ENCODE measurements around the gene RHEB. TPM values are rescaled to one million over a fixed set of nuclear protein-coding genes. Genes with fewer than 3 reads are reported as not detected.

The RHEB gene
- total RNA-seq, 1 experiment from 2014 or later = 135 TPM

DNA sequence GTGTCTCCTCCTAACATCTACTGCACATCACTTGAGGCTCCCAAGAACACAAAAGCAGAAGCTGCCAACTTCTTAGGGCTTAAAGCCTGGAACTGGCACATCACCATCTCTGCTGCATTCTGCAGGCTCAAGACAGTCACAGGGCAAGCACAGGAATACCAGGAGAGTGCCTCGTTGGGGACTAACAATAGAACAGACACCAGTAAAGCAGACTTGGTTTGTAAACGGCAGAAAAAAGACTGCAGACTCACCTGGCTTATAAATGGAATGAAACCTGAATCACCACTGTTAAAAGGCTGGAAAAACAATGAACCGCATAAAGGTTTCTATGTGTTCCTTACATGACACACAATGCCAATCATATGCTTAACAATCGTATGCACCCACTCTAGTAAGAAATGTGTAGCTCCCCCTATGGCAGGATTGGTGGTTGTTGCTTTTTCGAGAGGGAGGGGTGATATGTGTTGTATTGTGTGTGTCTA, 12.8 kb downstream of the RHEB start:
- ChIA-PET POLR2A (interaction anchor here (1.2 to 9.8 kb wide), 5 partner anchors 10 to 64 kb away, joined by 3 to 141 read pairs (median 21); partner anchors contain the start of gene RHEB), CTCF (interaction anchor here (1.8 to 2.1 kb wide), 2 partner anchors 10 to 23 kb away, joined by 5 to 6 read pairs; no protein-coding TSS in a partner anchor)
- intact Hi-C loops (cut with micrococcal nuclease) = no loop called here
- TF ChIP-seq, protein P1, sequence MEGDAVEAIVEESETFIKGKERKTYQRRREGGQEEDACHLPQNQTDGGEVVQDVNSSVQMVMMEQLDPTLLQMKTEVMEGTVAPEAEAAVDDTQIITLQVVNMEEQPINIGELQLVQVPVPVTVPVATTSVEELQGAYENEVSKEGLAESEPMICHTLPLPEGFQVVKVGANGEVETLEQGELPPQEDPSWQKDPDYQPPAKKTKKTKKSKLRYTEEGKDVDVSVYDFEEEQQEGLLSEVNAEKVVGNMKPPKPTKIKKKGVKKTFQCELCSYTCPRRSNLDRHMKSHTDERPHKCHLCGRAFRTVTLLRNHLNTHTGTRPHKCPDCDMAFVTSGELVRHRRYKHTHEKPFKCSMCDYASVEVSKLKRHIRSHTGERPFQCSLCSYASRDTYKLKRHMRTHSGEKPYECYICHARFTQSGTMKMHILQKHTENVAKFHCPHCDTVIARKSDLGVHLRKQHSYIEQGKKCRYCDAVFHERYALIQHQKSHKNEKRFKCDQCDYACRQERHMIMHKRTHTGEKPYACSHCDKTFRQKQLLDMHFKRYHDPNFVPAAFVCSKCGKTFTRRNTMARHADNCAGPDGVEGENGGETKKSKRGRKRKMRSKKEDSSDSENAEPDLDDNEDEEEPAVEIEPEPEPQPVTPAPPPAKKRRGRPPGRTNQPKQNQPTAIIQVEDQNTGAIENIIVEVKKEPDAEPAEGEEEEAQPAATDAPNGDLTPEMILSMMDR (IDR thresholded peaks at IDR 0.05; ENCODE audit: unreplicated experiment) = no peak
- peaks cover 7% of the 10 kb centered on the region for H3K36me3 Mint-ChIP-seq (ENCODE audit: insufficient read depth, unreplicated experiment)
- H3K9me3 Mint-ChIP-seq (ENCODE audit: unreplicated experiment) = no peaks in the 10 kb centered on the region
- no TSS peak for BruUV-seq (replicated peaks)
- no peak overlapping the region for H3K4me3 Mint-ChIP-seq (ENCODE audit: unreplicated experiment)
- H3K4me1 Mint-ChIP-seq (ENCODE audit: insufficient read depth, unreplicated experiment) = peaks cover 28% of the 10 kb centered on the region
- H3K27ac Mint-ChIP-seq (ENCODE audit: low read depth, unreplicated experiment) = peak overlapping the region; percentile 49
- DNase-seq (ENCODE audit: unreplicated experiment) = no peak
- H3K27me3 Mint-ChIP-seq (ENCODE audit: insufficient read depth, unreplicated experiment) = no peaks in the 10 kb centered on the region

DNA sequence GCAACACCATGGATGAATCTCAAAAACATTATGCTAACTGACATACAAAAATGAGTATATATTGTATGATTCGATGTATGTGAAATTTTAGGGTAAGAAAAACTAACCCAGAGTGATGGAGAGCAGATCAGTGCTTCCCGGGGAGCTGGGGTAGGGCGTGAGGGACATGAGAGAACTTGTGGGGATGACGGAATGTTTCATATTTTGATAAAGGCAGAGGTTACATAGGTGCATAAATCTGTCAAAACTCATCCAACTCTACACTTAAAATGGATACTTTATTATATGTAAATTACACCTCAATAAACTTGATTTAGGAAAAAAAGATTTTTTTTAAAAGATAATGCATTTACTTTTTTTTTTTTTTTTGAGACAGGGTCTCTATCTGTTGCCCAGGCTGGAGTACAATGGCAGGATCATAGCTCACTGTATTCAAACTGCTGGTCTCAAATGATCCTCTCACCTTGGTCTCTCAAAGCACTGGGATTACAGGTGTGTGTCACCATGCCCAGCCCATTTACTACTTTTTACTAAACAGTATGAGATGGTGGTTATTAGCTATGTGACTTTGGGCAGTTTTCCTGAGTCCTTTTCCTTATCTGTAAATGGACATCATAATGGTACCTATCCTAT, 13.7 kb downstream of the RHEB start:
- Mint-ChIP-seq H3K9me3 (ENCODE audit: unreplicated experiment) (no peaks in the 10 kb centered on the region), H3K27me3 (ENCODE audit: insufficient read depth, unreplicated experiment) (no peaks in the 10 kb centered on the region), H3K4me1 (ENCODE audit: insufficient read depth, unreplicated experiment) (peaks cover 27% of the 10 kb centered on the region), H3K27ac (ENCODE audit: low read depth, unreplicated experiment) (no peak overlapping the region), H3K4me3 (ENCODE audit: unreplicated experiment) (no peak overlapping the region), H3K36me3 (ENCODE audit: insufficient read depth, unreplicated experiment) (peaks cover 7% of the 10 kb centered on the region)
- ChIA-PET CTCF (interaction anchor here (0.7 to 2.1 kb wide), 4 partner anchors 9 to 239 kb away, joined by 3 to 12 read pairs (median 6); no protein-coding TSS in a partner anchor), POLR2A (interaction anchor here (0.6 to 9.8 kb wide), 14 partner anchors 10 to 650 kb away, joined by 3 to 141 read pairs (median 4); partner anchors contain the start of gene RHEB)
- no TSS peak for BruUV-seq (replicated peaks)
- DNase-seq (ENCODE audit: unreplicated experiment) = no peak
- intact Hi-C loops (cut with micrococcal nuclease) = loop anchor here (2.0 kb wide), 1 partner anchor 13 kb away; the partner anchor contains the start of gene RHEB
- TF ChIP-seq, protein P1 (IDR thresholded peaks at IDR 0.05; ENCODE audit: unreplicated experiment) = no peak

GRCh38 chr7:151505433-151505832, 14.3 kb downstream of the RHEB start:
- ChIA-PET POLR2A (interaction anchor here (0.6 to 9.8 kb wide), 12 partner anchors 9 to 650 kb away, joined by 3 to 141 read pairs (median 4); partner anchors contain the start of gene RHEB), CTCF (interaction anchor here (0.6 to 2.1 kb wide), 5 partner anchors 9 to 763 kb away, joined by 3 to 12 read pairs (median 5); no protein-coding TSS in a partner anchor)
- BruUV-seq (replicated peaks) = no TSS peak
- Mint-ChIP-seq H3K27ac (ENCODE audit: low read depth, unreplicated experiment) (no peak overlapping the region), H3K4me1 (ENCODE audit: insufficient read depth, unreplicated experiment) (peaks cover 27% of the 10 kb centered on the region), H3K36me3 (ENCODE audit: insufficient read depth, unreplicated experiment) (peaks cover 7% of the 10 kb centered on the region), H3K9me3 (ENCODE audit: unreplicated experiment) (no peaks in the 10 kb centered on the region), H3K27me3 (ENCODE audit: insufficient read depth, unreplicated experiment) (no peaks in the 10 kb centered on the region), H3K4me3 (ENCODE audit: unreplicated experiment) (no peak overlapping the region)
- intact Hi-C loops (cut with micrococcal nuclease) = loop anchor here (2.0 kb wide), 1 partner anchor 13 kb away; the partner anchor contains the start of gene RHEB
- TF ChIP-seq, protein P1 (IDR thresholded peaks at IDR 0.05; ENCODE audit: unreplicated experiment) = no peak
- DNase-seq (ENCODE audit: unreplicated experiment) = no peak

- Mint-ChIP-seq H3K36me3 (ENCODE audit: insufficient read depth, unreplicated experiment) (peaks cover 7% of the 10 kb centered on the region), H3K27me3 (ENCODE audit: insufficient read depth, unreplicated experiment) (no peaks in the 10 kb centered on the region), H3K27ac (ENCODE audit: low read depth, unreplicated experiment) (no peak overlapping the region), H3K4me1 (ENCODE audit: insufficient read depth, unreplicated experiment) (peaks cover 22% of the 10 kb centered on the region), H3K4me3 (ENCODE audit: unreplicated experiment) (no peak overlapping the region), H3K9me3 (ENCODE audit: unreplicated experiment) (no peaks in the 10 kb centered on the region)
- POLR2A ChIA-PET = interaction anchor here (0.6 to 9.8 kb wide), 14 partner anchors 8 to 142 kb away, joined by 3 to 141 read pairs (median 5); partner anchors contain the start of gene RHEB
- CTCF ChIA-PET = interaction anchor here (0.5 to 2.1 kb wide), 6 partner anchors 8 to 762 kb away, joined by 3 to 12 read pairs (median 4); no protein-coding TSS in a partner anchor
- TF ChIP-seq, protein P1 (IDR thresholded peaks at IDR 0.05; ENCODE audit: unreplicated experiment) = no peak
- intact Hi-C loops (cut with micrococcal nuclease) = loop anchor here (2.0 kb wide), 1 partner anchor 14 kb away; the partner anchor contains the start of gene RHEB
- DNase-seq (ENCODE audit: unreplicated experiment) = no peak
- BruUV-seq (replicated peaks) = no TSS peak
Measured at GRCh38 chr7:151504715-151505326, 14.9 kb downstream of the RHEB start.
